ENCODE measurements around the gene DAB2.

The DAB2 gene

DNA sequence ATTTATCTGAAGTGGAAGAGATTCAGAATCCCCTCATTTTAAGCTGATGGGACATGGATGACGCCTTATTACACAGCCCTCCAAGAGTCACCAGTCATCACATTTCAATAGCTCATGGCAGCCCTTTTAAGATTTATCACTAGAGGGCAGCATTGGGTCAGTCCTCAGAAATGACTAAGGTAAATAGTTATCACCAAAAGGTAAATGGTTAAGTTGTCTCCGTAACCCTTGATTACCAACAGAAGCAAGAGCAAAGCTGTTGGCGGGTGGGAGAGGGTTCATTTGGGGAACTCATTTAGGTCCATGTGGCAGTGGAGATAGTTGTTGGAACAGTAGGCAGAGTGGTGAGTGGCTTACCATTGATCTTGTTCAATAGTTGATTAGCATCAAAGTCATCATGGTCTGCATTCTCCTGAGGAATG lies 48.5 kb downstream of the DAB2 start:
- TF ChIP-seq, protein P1, sequence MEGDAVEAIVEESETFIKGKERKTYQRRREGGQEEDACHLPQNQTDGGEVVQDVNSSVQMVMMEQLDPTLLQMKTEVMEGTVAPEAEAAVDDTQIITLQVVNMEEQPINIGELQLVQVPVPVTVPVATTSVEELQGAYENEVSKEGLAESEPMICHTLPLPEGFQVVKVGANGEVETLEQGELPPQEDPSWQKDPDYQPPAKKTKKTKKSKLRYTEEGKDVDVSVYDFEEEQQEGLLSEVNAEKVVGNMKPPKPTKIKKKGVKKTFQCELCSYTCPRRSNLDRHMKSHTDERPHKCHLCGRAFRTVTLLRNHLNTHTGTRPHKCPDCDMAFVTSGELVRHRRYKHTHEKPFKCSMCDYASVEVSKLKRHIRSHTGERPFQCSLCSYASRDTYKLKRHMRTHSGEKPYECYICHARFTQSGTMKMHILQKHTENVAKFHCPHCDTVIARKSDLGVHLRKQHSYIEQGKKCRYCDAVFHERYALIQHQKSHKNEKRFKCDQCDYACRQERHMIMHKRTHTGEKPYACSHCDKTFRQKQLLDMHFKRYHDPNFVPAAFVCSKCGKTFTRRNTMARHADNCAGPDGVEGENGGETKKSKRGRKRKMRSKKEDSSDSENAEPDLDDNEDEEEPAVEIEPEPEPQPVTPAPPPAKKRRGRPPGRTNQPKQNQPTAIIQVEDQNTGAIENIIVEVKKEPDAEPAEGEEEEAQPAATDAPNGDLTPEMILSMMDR (IDR thresholded peaks at IDR 0.05; ENCODE audit: insufficient read depth, low read depth, low read length, missing control alignments), result peak; percentile 64
- H3K4me3 ChIP-seq (ENCODE audit: low read depth, low read length), result no peak overlapping the region
- peak; percentile 59 for DNase-seq (ENCODE audit: low read depth)

DNA sequence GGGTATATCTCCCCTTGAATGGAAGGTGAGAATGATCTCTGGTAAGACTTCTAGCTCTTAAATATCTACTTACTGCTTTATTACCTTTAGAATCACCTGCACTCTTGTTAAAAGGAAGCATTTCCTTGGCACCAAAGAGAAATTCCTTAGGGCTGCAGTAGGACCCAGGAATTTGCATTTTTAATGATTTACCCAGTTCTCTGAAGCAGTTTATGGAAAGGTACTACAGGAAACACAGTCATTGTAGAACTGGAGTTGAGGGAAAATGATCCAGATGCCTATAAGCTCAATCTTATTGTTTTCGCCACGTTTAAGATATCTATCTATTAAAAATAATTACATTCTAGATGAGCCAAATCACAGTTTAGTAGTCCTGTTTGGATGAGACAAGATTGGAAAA lies 51.0 kb downstream of the DAB2 start:
- no peak for DNase-seq (ENCODE audit: low read depth)
- no peak overlapping the region for H3K4me3 ChIP-seq (ENCODE audit: low read depth, low read length)
- TF ChIP-seq, protein P1 (IDR thresholded peaks at IDR 0.05; ENCODE audit: insufficient read depth, low read depth, low read length, missing control alignments), result no peak

DNA sequence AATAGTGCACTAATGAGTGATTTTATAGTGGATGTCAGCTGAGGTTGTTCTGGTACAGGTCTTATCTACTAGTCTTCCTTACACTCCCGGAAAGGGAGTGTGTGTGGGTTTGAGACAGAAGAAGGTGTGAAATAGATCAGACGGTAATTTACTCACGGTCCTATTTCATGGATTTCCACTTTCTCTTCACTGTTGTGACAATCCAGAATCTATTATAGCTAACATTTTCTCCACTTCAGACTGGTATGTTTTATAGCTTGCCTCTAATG lies 53.5 kb downstream of the DAB2 start:
- DNase-seq (ENCODE audit: low read depth), result no peak
- H3K4me3 ChIP-seq (ENCODE audit: low read depth, low read length), result no peak overlapping the region
- TF ChIP-seq, protein P1 (IDR thresholded peaks at IDR 0.05; ENCODE audit: insufficient read depth, low read depth, low read length, missing control alignments), result no peak

DNA sequence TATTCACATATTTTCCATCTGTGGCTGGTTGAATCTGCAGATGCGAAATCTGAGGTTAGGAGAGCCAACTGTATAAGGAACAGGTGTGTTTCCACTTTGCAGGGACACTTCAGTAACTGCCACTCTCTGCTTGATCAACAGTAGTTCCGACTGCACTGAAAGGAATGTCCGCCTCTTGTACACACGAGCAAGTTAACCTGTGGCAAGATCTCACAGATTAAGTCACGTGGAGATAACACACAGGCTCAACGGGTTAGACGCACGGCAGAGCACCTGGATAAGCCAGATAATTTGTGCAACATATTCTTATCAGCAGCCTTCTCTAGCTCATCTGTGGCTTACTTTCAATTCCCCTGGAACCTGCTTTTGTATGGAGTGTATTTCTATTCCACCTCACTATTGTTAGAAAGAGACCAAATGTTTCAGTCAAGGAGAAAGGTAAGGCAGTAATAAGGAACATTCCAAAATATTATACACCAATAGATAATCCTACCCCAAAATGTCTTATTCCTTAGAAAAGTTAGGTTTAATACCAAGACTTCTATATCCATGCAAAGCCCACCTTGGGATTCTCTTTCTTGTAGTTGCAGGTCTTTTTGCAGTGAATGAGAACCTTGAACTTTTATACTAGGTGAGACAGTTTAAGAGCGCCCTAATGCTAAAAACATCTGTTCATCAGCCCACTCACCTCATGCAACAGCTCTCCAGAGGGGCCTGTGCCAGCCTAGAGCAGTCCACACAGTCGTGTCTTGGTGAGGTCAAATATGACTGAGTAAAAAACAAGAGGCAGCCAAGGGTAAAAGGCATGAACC lies 54.0 kb downstream of the DAB2 start:
- DNase-seq (ENCODE audit: low read depth), result no peak
- H3K4me3 ChIP-seq (ENCODE audit: low read depth, low read length), result no peak overlapping the region
- TF ChIP-seq, protein P1 (IDR thresholded peaks at IDR 0.05; ENCODE audit: insufficient read depth, low read depth, low read length, missing control alignments), result no peak

DNA sequence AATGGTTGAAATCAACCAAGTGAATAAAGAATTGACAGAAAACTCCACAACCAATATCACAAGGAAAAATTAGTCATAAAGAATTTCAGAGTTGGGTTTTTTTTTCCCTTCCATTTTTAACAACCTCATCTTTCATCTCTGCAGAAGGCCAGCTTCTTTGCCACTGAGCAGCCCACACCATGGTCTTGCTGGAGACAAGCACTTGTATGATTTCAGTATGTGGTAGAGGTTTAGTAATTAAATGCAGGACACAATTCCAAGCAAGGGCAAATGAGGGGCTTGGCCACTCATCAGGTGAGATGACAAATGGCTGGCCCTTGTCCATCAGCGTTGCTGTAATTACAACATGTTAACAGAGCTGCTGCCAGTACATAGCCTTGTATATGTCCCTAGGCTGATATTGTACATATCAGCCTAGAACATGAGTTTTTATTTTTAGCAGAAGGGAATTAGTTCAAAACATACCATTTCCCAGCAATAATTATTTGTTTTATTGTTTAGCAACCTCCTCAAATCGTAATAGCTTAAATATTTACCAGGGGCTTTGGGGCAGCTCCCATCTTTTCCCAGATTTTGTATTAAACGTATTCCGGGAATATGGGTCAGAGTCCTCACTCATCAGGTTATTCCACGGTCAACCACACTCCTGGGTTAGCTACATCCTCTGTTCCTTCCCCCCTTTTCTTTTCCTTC lies 55.5 kb downstream of the DAB2 start:
- no peak overlapping the region for H3K4me3 ChIP-seq (ENCODE audit: low read depth, low read length)
- TF ChIP-seq, protein P1 (IDR thresholded peaks at IDR 0.05; ENCODE audit: insufficient read depth, low read depth, low read length, missing control alignments), result no peak
- no peak for DNase-seq (ENCODE audit: low read depth)

DNA sequence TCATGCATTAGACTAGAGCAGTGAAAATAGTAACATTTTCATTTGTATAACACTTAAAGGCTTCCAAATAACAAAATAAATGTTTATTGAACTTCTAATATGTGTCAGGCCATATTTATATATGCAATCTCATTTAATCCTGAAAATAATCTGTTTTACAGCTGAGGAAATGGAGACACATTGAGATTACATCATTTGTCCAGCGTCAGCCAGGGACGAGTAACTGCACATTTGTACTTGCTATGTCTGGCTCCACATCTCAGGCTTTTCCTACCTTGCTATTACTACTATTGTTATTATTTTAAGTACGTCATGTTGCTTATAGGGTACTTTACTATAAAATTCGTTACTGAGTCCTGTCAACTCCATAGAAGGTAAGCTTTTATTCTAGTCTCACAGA lies 56.7 kb downstream of the DAB2 start:
- no peak for DNase-seq (ENCODE audit: low read depth)
- H3K4me3 ChIP-seq (ENCODE audit: low read depth, low read length), result no peak overlapping the region
- TF ChIP-seq, protein P1 (IDR thresholded peaks at IDR 0.05; ENCODE audit: insufficient read depth, low read depth, low read length, missing control alignments), result no peak
